ENCODE data around the gene HNRNPAB.

Gene HNRNPAB

GRCh38 chr5:178202541-178202940 lies 1.8 kb upstream of the HNRNPAB start (continued):
- TF ChIP-seq ZNF596 (tag by site-specific recombination; IDR thresholded peaks at IDR 0.05), result no peak

DNA sequence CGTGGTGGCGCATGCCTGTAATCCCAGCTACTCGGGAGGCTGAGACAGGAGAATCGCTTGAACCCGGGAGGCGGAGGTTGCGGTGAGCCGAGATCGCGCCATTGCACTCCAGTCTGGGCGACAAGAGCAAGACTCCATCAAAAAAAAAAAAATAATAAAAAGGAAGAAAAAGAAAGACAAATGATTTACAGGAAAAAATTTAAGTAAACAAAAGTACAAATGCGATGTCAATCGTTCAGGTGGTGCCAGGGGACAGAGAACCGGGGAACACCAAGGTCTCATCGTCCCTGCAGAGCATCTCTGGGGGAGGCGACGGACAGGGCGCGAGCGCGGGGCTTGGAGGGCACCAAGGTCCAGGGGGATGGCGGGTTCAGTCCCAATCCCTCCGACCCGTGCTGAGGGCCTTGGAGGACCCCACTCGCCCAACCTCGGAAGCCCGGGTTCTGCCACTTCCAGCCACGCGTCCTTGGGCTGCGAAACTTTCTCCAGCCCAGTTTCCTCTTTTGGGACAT lies 607 bp upstream of the HNRNPAB start:
- ChIA-PET POLR2A (interaction anchor here (0.7 to 1.5 kb wide), 32 partner anchors 8 to 1347 kb away, joined by 3 to 45 read pairs (median 4); partner anchors contain the start of genes B4GALT7, NHP2, PDLIM7 and PHYKPL), CTCF (interaction anchor here (1.2 kb wide), 2 partner anchors 42 to 57 kb away, joined by 3 read pairs; no protein-coding TSS in a partner anchor)
- H3K4me1 ChIP-seq (ENCODE audit: control insufficient read depth, insufficient read depth, low read length), result peaks cover 6% of the 10 kb centered on the region; the same call in 1 of the 2 replicates
- H3K9me3 ChIP-seq (ENCODE audit: control insufficient read depth, insufficient read depth, low read depth, low read length), result no peaks in the 10 kb centered on the region
- H3K27ac ChIP-seq (ENCODE audit: extremely low read depth, low read depth, low read length), result peak overlapping the region; percentile 69; the same call in 1 of the 2 replicates
- peak overlapping the region; percentile 65 for H3K4me3 ChIP-seq (ENCODE audit: low read depth, low read length)
- H3K36me3 ChIP-seq (ENCODE audit: control insufficient read depth in 2 of 2, insufficient read depth in 1 of 2, low read length in 2 of 2), result peaks cover 17 to 35% of the 10 kb centered on the region in 2 experiments
- TF ChIP-seq BCL11B (tag by site-specific recombination; IDR thresholded peaks at IDR 0.05; ENCODE audit: low read depth) (peak; percentile 34; the same call in 1 of the 2 replicates), ZNF600 (tag by site-specific recombination; IDR thresholded peaks at IDR 0.05) (no peak), ZNF391 (tag by site-specific recombination; IDR thresholded peaks at IDR 0.05; ENCODE audit: borderline replicate concordance, low read depth) (no peak), SP3 (tag by site-specific recombination; IDR thresholded peaks at IDR 0.05) (no peak), REPIN1 (tag by site-specific recombination; IDR thresholded peaks at IDR 0.05; ENCODE audit: low read depth) (0 out of 2 replicates have a peak, but pooled peaks have one; percentile 37), ZNF510 (tag by site-specific recombination; IDR thresholded peaks at IDR 0.05; ENCODE audit: insufficient replicate concordance) (no peak), EGR2 (tag by site-specific recombination; IDR thresholded peaks at IDR 0.05; ENCODE audit: low read depth) (no peak), ZNF341 (tag by site-specific recombination; IDR thresholded peaks at IDR 0.05; ENCODE audit: low read depth) (no peak), ZBTB48 (tag by site-specific recombination; IDR thresholded peaks at IDR 0.05) (no peak; the same call in 1 of the 2 replicates), ZNF747 (tag by site-specific recombination; IDR thresholded peaks at IDR 0.05) (no peak), ZNF76 (tag by site-specific recombination; IDR thresholded peaks at IDR 0.05; ENCODE audit: borderline replicate concordance, low read depth) (no peak), RBAK (tag by site-specific recombination; IDR thresholded peaks at IDR 0.05) (no peak), YY1 (tag by site-specific recombination; IDR thresholded peaks at IDR 0.05) (no peak), ZNF175 (tag by site-specific recombination; IDR thresholded peaks at IDR 0.05) (no peak), ZNF449 (tag by site-specific recombination; IDR thresholded peaks at IDR 0.05) (0 out of 2 replicates have a peak, but pooled peaks have one; percentile 45), ZBTB49 (tag by site-specific recombination; IDR thresholded peaks at IDR 0.05; ENCODE audit: low read depth) (no peak), ZNF664 (tag by site-specific recombination; IDR thresholded peaks at IDR 0.05) (no peak)
- TF ChIP-seq, protein P1, sequence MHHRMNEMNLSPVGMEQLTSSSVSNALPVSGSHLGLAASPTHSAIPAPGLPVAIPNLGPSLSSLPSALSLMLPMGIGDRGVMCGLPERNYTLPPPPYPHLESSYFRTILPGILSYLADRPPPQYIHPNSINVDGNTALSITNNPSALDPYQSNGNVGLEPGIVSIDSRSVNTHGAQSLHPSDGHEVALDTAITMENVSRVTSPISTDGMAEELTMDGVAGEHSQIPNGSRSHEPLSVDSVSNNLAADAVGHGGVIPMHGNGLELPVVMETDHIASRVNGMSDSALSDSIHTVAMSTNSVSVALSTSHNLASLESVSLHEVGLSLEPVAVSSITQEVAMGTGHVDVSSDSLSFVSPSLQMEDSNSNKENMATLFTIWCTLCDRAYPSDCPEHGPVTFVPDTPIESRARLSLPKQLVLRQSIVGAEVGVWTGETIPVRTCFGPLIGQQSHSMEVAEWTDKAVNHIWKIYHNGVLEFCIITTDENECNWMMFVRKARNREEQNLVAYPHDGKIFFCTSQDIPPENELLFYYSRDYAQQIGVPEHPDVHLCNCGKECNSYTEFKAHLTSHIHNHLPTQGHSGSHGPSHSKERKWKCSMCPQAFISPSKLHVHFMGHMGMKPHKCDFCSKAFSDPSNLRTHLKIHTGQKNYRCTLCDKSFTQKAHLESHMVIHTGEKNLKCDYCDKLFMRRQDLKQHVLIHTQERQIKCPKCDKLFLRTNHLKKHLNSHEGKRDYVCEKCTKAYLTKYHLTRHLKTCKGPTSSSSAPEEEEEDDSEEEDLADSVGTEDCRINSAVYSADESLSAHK (tag by site-specific recombination; IDR thresholded peaks at IDR 0.05), result no peak
- TF ChIP-seq, protein P2, sequence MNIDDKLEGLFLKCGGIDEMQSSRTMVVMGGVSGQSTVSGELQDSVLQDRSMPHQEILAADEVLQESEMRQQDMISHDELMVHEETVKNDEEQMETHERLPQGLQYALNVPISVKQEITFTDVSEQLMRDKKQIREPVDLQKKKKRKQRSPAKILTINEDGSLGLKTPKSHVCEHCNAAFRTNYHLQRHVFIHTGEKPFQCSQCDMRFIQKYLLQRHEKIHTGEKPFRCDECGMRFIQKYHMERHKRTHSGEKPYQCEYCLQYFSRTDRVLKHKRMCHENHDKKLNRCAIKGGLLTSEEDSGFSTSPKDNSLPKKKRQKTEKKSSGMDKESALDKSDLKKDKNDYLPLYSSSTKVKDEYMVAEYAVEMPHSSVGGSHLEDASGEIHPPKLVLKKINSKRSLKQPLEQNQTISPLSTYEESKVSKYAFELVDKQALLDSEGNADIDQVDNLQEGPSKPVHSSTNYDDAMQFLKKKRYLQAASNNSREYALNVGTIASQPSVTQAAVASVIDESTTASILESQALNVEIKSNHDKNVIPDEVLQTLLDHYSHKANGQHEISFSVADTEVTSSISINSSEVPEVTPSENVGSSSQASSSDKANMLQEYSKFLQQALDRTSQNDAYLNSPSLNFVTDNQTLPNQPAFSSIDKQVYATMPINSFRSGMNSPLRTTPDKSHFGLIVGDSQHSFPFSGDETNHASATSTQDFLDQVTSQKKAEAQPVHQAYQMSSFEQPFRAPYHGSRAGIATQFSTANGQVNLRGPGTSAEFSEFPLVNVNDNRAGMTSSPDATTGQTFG (tag by site-specific recombination; IDR thresholded peaks at IDR 0.05; ENCODE audit: borderline replicate concordance), result no peak
- TF ChIP-seq, protein P3, sequence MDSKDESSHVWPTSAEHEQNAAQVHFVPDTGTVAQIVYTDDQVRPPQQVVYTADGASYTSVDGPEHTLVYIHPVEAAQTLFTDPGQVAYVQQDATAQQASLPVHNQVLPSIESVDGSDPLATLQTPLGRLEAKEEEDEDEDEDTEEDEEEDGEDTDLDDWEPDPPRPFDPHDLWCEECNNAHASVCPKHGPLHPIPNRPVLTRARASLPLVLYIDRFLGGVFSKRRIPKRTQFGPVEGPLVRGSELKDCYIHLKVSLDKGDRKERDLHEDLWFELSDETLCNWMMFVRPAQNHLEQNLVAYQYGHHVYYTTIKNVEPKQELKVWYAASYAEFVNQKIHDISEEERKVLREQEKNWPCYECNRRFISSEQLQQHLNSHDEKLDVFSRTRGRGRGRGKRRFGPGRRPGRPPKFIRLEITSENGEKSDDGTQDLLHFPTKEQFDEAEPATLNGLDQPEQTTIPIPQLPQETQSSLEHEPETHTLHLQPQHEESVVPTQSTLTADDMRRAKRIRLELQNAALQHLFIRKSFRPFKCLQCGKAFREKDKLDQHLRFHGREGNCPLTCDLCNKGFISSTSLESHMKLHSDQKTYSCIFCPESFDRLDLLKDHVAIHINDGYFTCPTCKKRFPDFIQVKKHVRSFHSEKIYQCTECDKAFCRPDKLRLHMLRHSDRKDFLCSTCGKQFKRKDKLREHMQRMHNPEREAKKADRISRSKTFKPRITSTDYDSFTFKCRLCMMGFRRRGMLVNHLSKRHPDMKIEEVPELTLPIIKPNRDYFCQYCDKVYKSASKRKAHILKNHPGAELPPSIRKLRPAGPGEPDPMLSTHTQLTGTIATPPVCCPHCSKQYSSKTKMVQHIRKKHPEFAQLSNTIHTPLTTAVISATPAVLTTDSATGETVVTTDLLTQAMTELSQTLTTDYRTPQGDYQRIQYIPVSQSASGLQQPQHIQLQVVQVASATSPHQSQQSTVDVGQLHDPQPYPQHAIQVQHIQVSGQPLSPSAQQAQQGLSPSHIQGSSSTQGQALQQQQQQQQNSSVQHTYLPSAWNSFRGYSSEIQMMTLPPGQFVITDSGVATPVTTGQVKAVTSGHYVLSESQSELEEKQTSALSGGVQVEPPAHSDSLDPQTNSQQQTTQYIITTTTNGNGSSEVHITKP (tag by site-specific recombination; IDR thresholded peaks at IDR 0.05), result peak; percentile 85

Data from HEK293 (cell line).